Measurements from ENCODE around the gene PC.

GRCh38 chr11:66962801-66963200 is 4.6 kb upstream of the PC start:
- TF ChIP-seq, protein P1, sequence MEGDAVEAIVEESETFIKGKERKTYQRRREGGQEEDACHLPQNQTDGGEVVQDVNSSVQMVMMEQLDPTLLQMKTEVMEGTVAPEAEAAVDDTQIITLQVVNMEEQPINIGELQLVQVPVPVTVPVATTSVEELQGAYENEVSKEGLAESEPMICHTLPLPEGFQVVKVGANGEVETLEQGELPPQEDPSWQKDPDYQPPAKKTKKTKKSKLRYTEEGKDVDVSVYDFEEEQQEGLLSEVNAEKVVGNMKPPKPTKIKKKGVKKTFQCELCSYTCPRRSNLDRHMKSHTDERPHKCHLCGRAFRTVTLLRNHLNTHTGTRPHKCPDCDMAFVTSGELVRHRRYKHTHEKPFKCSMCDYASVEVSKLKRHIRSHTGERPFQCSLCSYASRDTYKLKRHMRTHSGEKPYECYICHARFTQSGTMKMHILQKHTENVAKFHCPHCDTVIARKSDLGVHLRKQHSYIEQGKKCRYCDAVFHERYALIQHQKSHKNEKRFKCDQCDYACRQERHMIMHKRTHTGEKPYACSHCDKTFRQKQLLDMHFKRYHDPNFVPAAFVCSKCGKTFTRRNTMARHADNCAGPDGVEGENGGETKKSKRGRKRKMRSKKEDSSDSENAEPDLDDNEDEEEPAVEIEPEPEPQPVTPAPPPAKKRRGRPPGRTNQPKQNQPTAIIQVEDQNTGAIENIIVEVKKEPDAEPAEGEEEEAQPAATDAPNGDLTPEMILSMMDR (IDR thresholded peaks at IDR 0.05; ENCODE audit: low read length) = no peak
- no peak for TF ChIP-seq EZH2phosphoT487 (IDR thresholded peaks at IDR 0.05; ENCODE audit: low read length)

Data from MM.1S (cell line).